Measurements from ENCODE around the gene TUBB. TPM values are rescaled to one million over a fixed set of nuclear protein-coding genes. Genes with fewer than 3 reads are reported as not detected.

TUBB gene
- total RNA-seq, 1 experiment from 2014 or later: 1,719 TPM

DNA sequence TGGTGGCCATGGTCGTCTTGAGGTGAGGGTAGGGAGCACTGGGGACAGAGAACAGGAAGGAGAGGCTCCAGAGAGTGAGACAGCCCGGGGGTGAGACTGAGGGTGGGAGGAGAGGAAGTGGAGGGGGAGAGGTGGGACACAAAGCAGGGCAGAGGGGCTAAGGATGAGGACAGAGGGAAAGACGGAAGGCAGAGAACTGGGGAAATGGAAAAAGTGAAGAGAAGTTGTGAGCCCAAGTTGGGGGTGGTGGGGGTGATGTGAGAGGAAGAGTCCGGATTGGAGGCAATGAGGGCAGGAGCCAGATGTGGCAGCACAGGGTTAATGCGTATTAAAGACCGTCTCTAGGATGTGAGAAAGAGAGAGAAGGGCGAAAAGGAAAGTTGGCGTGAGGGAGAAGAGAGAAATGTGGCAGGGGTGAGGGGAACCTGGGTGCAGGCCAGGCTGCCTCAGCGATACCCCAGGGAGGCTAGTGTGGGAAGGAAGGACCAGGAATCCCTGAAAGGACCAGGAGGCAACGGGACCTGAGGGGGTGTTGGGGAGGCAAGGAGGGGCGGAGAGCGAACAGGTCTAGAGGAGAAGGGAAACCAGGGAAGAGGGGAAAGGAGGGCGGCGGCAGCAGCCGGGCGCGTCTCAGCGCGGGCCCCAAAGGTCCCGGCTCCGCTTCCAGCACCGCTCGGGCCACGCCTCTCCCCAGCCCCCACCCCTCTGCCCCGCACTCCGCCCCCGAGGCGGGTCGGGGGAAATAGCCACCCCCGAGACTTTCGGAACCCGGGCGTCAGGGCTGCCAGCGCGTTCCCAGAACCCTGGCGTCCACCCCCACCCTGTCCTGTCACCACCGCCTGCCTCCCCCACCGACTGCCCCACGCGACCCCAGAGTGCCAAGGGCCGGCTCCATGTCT lies 33.9 kb upstream of the TUBB start, which contains the start of gene PPP1R18:
TSS of gene PPP1R18 (minus strand) at position 637 of the 899 bp plus-strand sequence. CDS start at position 10, 627 bp downstream.
- no peaks in the 10 kb centered on the region for H4K20me1 ChIP-seq (ENCODE audit: control insufficient read depth, insufficient read depth, insufficient read length)
- no peak within 1 kb of the TSS for H3T11ph ChIP-seq (ENCODE audit: low read length)
- no peak for DNase-seq
- H3K27ac ChIP-seq (ENCODE audit: insufficient read length, low read depth, low read length): no peak within 1 kb of the TSS
- WGBS (ENCODE audit: extremely low coverage, insufficient read length, low lambda C conversion rate): no CpG with 5 or more reads among the region's 41 CpGs
- Mint-ChIP-seq H3K4me3 (peak within 1 kb of the TSS; percentile 86 to 88), H3K27ac (peak within 1 kb of the TSS; percentile 75 to 90 (median 90)), H3K4me1 (peaks cover 69 to 71% of the 10 kb centered on the region in 2 experiments), H3K36me3 (ENCODE audit: insufficient read depth in 1 of 3, low read depth in 3 of 3) (peaks cover 4 to 23% (median 15%) of the 10 kb centered on the region in 3 experiments; a peak in 5 of 7 replicates), H3K27me3 (ENCODE audit: low read depth) (peaks cover 3% of the 10 kb centered on the region; the same call in 1 of the 2 replicates), H3K9me3 (no peaks in the 10 kb centered on the region; a peak in 1 of 5 replicates)
- H2AK5ac ChIP-seq (ENCODE audit: insufficient read length, low read length): no peak within 1 kb of the TSS
- H2BK20ac ChIP-seq (ENCODE audit: low read depth, low read length, poor library complexity, severe bottlenecking): no peak within 1 kb of the TSS
- peaks cover 17% of the 10 kb centered on the region; the same call in 1 of the 2 replicates for H3K4me1 ChIP-seq (ENCODE audit: insufficient read depth, low read length)
- H3K79me1 ChIP-seq (ENCODE audit: insufficient read depth, low read depth, low read length, poor library complexity, severe bottlenecking): no peaks in the 10 kb centered on the region
- H4K5ac ChIP-seq (ENCODE audit: insufficient read length, low read depth, low read length): no peak within 1 kb of the TSS
- H2AFZ ChIP-seq (ENCODE audit: low read length): no peak within 1 kb of the TSS
- no peak within 1 kb of the TSS for H4K8ac ChIP-seq (replicated peaks; ENCODE audit: insufficient read length, low read depth, low read length)
- TF ChIP-seq, protein P1, sequence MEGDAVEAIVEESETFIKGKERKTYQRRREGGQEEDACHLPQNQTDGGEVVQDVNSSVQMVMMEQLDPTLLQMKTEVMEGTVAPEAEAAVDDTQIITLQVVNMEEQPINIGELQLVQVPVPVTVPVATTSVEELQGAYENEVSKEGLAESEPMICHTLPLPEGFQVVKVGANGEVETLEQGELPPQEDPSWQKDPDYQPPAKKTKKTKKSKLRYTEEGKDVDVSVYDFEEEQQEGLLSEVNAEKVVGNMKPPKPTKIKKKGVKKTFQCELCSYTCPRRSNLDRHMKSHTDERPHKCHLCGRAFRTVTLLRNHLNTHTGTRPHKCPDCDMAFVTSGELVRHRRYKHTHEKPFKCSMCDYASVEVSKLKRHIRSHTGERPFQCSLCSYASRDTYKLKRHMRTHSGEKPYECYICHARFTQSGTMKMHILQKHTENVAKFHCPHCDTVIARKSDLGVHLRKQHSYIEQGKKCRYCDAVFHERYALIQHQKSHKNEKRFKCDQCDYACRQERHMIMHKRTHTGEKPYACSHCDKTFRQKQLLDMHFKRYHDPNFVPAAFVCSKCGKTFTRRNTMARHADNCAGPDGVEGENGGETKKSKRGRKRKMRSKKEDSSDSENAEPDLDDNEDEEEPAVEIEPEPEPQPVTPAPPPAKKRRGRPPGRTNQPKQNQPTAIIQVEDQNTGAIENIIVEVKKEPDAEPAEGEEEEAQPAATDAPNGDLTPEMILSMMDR (conservative IDR thresholded peaks at IDR 0.05): no peak
- no peak within 1 kb of the TSS for H2BK15ac ChIP-seq (ENCODE audit: low read depth, low read length)
- H3K27me3 ChIP-seq (ENCODE audit: insufficient read depth, low read length): no peaks in the 10 kb centered on the region
- no peak within 1 kb of the TSS for H2BK12ac ChIP-seq (ENCODE audit: insufficient read length, low read depth, low read length)
- no peak within 1 kb of the TSS for H3K14ac ChIP-seq (ENCODE audit: insufficient read depth, low read length)
- no peak within 1 kb of the TSS for H3K4ac ChIP-seq (ENCODE audit: low read depth, low read length)
- no peak within 1 kb of the TSS for H4K91ac ChIP-seq (ENCODE audit: insufficient read length, low read depth, low read length)
- H3K9ac ChIP-seq (ENCODE audit: extremely low read depth, insufficient read length, low read length): peak within 1 kb of the TSS; percentile 35
- no peaks in the 10 kb centered on the region for H3K9me3 ChIP-seq (ENCODE audit: control insufficient read depth, low read depth, low read length)
- no peak within 1 kb of the TSS for H3K23ac ChIP-seq (ENCODE audit: insufficient read length, low read depth, low read length)
- H3K18ac ChIP-seq (ENCODE audit: insufficient read length, low read depth, low read length): no peak within 1 kb of the TSS
- H2BK120ac ChIP-seq (ENCODE audit: low read depth, low read length, poor library complexity, severe bottlenecking): no peak within 1 kb of the TSS
- peaks cover 2% of the 10 kb centered on the region; the same call in 1 of the 2 replicates for H3K79me2 ChIP-seq (ENCODE audit: insufficient read depth, low read length)
- H3K56ac ChIP-seq (ENCODE audit: insufficient read length, low read depth, low read length): no peak within 1 kb of the TSS
- H3K4me2 ChIP-seq (ENCODE audit: insufficient read depth, insufficient read length, low read length): peak within 1 kb of the TSS; percentile 74
- H2BK5ac ChIP-seq (ENCODE audit: insufficient read length, low read length): no peak within 1 kb of the TSS
- H3K23me2 ChIP-seq (ENCODE audit: insufficient read length, low read depth, low read length, poor library complexity, severe bottlenecking): peaks cover 33% of the 10 kb centered on the region
